Activated CD4-positive, alpha-beta T cell treated with anti-CD3 and anti-CD28 coated beads, Interleukin-2, amount 50 U/mL, for 4 hours (primary cell): ENCODE data around the gene WDFY2.

Experiments
- DNase-seq, 2 experiments: peaks; one replicate each; pipeline ENCODE4 v3.0.0-alpha.2; 2020

The WDFY2 gene

DNA sequence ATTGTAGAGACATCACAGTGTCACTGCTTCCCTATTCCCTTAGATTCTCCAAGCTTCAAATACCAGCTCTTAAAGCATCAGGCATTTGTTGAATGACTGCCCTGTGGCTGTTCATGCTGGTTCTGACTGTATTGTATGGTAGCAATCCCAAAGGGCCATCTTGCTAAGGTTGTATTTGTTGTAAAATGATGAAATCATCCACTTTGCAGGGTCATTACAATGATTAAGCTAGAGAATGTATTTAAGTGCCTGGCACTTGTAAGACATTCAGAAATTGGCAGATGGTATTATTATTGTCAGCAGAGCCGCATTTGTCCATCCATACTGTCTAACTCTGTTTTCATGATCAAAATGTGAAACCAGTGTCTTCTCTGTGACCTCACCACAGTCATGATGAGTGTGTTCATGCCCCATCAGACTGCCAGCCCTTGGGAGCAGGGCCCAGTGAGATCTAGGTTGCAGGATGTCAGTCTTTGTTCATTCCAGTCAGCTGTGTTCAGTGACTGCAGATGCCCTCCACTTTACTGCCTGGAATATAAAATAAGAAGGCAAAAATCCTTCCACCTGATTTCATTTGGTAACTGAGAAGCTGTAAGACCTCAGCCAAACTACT, 133.6 kb downstream of the WDFY2 start:
- no peak for DNase-seq

- no peak for DNase-seq
These were observed 135.1 kb downstream of the WDFY2 start for GRCh38 chr13:51719394-51719793.

GRCh38 chr13:51721496-51721895, 137.2 kb downstream of the WDFY2 start:
- no peak for DNase-seq

DNA sequence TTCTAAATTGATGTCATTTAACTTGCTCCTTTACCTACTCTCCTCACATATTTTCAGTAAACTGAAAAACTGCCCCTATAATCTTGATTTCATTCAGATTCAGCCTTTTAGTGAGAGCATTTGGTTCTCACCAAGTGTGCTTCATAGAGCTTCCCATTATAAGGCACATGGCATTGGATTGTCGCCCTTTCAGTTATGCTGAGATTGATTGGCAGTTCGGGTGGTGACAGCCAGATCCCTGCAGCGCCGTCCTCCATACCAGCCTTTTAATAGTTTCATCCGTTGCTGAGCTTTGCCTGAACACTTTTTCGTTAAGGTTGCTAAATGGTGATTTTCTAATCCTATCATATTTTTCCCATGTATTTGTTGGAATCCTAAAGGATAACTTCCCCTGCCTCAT, 139.3 kb downstream of the WDFY2 start:
- DNase-seq: no peak

DNA sequence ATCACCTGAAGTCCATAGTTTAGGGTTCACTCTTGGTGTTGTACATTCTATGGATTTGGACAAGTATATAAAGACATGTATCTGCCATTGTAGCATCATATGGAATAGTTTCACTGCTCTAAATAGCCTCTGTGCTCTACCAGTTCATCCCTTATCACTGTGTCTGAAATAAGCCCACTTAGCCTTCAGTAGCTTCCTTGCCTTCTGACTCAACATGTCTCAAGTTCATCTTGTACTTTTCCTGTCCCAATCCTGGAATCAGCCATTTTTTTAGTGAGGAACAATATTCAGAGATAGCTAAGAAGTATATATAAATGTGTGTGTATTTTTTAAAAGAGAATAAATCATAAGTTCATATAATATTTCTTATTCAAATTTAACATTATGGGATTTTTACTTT, 140.5 kb downstream of the WDFY2 start:
- DNase-seq: no peak

DNA sequence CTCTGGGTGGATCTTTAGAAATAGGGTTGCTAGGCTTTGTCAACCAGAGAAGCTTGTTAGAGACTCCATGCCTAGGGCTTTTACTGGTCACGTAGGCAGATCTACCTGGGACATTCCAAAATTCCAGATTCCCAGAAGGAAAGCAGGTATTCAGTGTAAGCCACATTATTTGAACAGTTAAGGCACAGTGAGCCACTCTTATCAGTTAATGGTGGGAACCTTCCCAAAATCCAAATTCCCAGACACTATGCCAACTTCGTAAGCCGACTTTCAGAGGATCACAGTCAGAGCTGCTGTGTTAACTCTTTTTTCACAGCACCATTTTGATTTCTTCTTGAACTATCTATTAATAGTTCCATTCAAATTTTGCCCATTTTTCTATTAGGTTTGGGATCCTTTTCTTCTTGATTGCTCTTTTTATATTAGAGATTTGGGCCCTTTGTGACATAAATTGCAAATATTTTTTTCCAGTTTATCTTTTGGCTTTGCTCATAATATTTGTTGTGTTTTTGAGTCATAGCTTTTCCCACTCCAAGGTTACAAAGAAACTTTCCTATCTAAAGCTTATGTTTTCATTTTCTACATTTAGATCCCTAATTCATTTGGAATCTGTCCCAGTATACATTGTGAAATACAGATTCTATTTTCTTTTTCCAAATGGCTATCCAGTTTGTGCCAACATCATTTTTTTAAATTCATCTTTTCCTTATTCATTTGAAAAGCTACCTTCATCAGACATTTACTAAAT, 142.4 kb downstream of the WDFY2 start:
- no peak for DNase-seq

GRCh38 chr13:51727634-51728274, 143.5 kb downstream of the WDFY2 start:
- no peak for DNase-seq

- no peak for DNase-seq
These were observed 144.0 kb downstream of the WDFY2 start for GRCh38 chr13:51728275-51728673.

DNA sequence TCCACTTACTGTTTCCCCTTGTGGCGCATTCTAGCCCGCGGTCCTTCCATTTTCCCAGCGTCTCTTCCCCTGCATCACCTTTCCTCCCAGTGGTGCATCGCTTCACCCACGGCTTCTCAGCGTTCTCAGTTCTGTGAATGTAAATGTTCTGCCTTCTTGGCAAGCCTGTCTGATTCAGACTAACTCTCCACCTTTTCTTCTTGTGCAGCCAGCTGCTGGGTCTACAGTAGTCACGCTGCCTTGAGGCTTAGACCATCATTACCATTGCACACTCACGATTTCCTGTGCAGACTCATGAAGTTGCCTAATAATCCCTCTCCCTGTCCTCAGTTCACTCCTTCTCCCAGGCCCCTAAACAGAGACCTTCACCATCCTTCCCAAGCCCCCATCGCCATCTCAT, 144.7 kb downstream of the WDFY2 start:
- DNase-seq: no peak

- DNase-seq: peak; percentile 26 to 39
These were observed 145.7 kb downstream of the WDFY2 start for GRCh38 chr13:51729866-51730553.

- DNase-seq: no peak
These were observed 146.7 kb downstream of the WDFY2 start for GRCh38 chr13:51730927-51731326.

DNA sequence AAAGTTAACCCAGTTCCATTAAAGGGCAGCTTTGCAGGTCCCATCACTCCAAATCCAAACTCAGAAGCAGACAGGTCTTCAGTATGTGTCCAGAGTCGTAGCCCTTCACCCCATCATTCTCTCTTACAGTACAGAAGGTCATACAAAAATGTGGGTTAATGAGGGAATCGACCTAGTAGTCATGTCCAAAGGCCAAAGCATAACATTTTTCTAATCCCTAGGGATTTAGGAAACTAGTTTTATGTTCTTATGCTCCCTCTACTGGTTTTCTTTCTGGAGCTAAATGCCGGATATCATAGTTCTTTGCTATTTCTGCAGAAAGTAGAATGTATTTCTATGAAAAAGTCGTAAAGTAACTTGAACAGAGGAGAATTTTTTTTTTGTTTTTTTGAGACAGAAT, 147.5 kb downstream of the WDFY2 start:
- no peak for DNase-seq

- DNase-seq: no peak
These were observed 149.4 kb downstream of the WDFY2 start for GRCh38 chr13:51733374-51734298.

DNA sequence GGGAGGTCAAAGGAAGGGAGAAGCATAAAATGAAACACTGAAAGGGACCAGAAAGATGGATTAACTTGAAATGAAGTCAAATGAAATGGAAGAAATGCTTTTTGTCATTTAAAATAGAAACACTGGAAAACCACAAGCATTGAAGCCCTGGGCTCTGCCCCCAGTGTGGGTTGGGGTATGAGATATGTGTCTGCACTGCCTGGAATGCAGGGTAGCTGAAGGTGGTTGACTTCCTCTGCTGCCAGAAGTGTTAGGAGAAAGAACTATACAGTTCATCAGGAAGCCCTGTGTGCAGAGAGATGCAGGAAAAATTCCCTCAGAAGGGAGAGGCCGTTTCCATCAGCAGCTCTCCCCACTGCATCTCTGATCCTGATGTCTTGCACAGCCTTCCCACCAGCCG, 150.5 kb downstream of the WDFY2 start:
- DNase-seq: no peak

- DNase-seq: no peak
These were observed 153.3 kb downstream of the WDFY2 start for GRCh38 chr13:51737609-51738008.

GRCh38 chr13:51738226-51738905, 154.1 kb downstream of the WDFY2 start:
- DNase-seq: no peak

DNA sequence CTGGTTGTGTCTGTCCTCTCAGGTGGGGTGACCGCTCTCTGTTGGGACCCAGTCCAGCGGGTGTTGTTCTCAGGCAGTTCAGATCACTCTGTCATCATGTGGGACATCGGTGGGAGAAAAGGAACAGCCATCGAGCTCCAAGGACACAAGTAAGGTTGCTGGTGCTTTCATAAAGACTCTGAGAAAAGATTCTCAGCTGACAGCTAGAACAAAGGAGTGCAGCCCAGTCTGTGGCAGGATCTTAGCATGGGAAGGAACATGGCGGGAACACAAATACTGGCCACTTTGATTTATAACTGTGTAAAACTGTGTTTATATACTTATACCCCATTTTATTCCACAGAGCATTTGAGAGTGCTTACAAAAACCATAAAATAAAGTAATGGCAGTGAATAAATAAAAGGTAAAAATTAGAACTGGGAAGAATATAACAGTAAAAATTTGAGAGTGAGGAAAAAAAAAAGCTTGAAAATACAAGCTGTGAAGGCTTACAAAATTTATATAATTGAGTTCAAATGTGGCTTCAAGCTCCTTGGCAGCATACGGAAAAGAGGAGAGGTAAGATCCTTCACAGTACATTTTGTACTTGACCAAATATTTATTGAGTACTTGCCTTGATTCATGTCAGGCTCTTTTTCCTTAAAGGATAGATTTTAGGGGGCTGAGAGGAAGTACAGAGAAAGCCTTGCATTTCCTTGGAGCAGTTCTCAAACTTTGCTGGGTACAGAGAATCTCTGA, 154.9 kb downstream of the WDFY2 start:
- no peak for DNase-seq

DNA sequence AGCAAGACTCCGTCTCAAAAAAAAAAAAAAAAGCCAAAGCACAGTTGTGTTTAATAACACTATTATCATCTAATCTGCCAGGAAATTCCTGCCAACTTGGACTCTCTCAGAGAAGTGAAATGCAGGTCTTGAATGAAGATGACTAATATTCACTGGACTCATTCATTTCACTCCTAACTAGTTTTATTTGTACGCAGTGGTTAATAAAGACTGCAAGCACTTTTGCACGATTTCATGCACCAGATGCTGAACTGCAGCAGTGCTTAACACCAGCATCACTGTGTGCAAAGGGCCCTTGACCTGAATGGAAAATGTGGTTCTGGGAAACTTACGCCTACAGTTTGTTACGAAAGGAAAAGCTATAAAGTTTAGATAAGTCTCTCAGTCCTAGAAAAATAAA, 156.4 kb downstream of the WDFY2 start:
- no peak for DNase-seq

GRCh38 chr13:51742031-51742430, 157.8 kb downstream of the WDFY2 start:
- no peak for DNase-seq

GRCh38 chr13:51742611-51743010, 158.3 kb downstream of the WDFY2 start:
- DNase-seq: no peak

GRCh38 chr13:51745243-51745642, 161.0 kb downstream of the WDFY2 start:
- DNase-seq: no peak
